Activated CD4-positive, CD25-positive, alpha-beta regulatory T cell (primary cell): ENCODE data around the gene CYP26C1.
A peak's percentile ranks its signal among the peaks of the same experiment; 100 is the strongest.
"Not testable (repeated sequence)": the region's sequence is repeated elsewhere in the genome, so short reads cannot be mapped to it uniquely, and the experiment has no call there.

Experiments used
- DNase-seq, 4 experiments: peaks; one replicate each; lab custom pipeline; 2025; lab: John Stamatoyannopoulos, UW

Gene CYP26C1

DNA sequence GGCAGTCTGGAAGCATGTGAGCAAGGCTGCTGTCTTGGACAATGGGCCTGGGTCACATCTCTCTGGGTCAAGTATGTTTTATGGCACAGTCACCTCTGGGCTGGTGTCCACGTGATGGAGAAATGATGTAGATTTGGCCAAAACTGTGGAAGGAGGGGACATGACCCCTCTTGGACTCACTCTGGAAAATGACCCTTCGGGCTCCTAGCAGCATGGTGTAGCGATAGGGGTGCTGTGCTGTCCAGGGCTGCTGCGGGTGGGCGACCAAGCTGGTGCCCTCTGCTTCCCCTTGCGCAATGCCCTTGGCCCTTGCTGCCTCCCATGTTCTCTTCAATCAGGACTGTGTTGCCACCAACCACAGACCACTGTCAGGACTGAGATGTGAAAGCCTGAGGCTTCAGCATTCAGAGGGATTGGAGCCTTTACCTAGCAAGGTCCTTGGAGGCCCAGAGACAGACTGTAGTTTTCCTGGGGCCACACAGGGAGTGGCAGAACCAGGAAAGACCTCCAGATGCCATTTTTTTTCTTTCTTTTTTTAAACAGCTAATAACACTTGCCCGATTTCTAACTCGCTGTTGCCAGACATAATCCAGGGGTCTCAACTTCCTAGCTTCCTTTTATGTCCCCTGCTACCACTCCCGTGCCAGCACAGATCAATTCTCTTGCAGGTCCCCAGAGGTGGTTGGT, 19.2 kb downstream of the CYP26C1 start:
- no peak for DNase-seq

DNA sequence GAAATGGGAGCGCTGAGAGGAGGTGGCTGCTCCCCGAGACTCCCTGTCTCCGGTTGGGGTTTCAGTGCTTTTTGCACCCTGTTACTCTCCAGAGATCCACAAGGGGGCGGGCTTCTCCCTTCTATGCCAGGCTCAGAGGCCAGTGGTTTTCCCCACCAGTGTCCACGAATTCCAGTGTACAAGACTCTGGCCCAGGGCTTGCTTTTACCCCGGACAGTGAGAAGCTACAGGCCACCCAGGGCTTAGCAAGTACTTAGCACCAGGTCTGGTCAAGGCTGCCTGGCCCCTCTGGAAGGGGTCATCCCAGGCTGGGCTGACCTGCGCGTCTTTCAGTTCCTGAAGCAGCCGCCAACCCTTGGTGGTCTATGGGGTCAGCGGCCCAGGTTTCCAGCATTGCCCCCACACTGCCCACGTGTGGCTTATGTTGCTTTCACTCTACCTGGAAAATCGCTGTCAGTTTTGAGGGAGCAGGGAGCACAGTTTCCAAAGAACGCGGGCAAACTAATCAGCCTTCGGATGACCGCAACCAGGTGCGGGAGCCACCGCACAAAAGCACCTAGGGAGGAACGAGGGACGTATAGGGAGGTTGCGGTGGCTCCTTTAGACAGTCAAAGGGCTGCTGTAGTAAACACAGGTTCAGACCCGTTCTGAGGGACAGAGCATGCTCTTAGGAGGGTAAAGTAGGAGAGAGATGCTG, 19.9 kb downstream of the CYP26C1 start:
- peak in 2 of 4 experiments; percentile 15 for DNase-seq

DNA sequence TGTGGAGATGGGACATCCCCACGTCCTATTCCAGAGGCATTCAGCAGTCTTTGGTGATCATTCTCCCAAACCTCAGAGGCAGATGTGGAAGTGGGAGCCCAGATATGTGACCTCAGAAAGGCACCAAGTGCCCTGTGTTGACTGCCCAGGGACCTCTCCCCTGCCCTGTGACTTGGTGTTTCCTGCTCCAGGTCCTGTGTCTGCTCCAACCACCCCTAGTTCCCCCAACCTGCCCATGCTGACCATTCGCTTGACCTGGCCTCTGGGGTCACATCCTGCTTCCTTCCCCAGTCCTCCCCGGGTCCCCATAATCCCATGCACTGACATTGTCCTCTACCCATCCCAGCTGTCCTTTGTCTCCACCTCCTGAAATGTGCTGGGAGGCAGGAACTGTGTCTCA, 20.7 kb downstream of the CYP26C1 start:
- DNase-seq: no peak

DNA sequence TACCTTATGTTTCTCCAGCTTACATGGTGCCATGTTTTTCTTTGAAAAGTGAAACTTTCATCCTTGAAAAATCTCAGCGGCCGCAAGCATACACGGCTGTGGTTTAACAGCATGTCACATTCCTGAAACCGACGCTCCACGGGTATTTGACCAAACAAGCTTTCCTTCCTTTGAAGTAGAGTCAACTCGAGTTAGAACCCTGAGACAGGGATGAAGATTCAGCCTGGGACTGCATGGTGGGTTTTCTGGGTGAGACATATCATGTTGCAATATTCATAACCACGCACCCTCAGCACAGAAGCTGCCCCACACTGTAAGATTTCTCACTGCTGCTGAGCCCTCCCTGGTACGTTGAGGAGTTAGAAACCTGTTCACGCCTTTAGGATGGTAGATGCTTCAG, 21.2 kb downstream of the CYP26C1 start:
- DNase-seq: no peak

DNA sequence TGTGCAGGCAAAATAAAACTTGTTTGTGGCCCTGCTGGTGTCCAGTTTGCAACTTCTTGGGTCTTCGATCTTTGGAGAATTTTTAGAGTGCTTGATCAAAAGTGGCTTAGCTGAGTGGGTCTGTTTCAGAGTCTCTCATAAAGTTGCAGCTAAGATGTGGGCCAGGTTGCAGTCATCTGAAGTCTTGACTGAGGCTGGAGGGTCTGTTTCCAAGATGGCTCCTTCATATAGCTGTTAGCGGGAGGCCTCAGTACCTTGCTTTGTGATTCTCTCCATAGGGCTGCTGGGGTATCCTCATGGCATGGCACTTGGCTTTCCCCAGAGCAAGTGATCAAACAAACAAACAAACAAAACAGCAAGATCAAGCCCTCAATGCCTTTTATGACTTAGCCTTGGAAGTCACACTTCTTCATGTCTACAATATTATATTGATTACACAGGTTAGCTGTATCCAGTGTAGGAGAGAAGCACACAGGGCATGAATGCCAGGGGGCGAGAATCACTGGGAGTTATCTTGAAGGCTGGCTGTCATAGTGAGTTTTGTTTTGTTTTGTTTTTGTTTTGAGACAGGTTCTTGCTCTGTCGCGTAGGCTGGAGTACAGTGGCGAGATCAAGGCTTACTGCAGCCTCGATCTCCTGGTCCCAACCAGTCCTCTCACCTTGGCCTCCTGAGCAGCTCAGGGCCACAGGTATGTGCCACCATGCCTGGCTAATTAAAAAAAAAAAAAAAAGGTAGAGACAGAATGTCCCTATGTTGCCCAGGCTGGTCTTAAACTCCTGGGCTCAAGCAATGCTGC, 23.3 kb downstream of the CYP26C1 start:
- DNase-seq: no peak

DNA sequence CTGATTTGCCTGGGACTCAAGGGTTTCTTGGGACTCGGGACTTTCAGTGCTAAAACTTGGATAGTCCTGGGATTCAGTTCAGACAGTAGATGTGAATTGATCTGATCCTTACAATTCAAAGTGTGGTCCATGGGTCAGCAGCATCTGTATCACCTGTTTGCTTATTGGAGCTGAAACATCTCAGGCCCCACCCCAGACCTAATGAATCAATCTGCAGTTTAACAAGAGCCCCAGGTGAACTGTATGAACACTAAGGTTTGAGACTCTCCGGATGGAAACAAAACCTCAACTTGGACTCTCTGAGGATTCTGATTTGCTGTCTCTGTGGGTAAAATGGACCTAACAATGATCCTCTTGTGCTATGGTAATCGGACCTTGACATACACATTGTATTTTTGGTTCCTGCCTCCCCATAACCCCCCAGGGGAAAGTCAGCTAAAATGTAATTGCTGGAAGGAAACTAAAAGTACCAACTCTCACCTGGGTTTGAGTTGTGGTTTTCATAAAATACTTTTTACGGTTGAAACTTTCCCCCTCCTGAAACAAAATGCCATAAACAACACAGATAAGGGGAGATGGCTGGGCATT, 24.8 kb downstream of the CYP26C1 start:
- DNase-seq: no peak

DNA sequence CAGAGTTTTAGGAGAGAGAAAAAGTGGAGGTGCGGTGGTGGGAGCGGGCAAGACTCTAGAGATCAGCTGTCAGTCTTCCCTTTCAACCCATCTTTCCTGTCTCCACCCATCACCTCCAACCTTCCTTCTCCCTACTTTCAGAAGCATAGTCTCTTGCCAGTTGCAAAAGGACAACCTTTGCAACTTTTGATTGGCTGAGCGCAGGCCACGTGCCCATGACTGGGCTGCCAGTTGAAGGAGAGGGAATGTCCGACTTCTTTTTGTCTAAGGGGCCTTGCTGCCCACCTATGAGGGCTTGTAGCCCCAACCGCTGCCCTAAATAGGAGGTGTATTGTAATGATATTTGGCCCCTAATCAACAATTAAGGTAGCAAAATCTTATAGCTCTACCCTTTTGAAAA, 25.7 kb downstream of the CYP26C1 start:
- DNase-seq: no peak

DNA sequence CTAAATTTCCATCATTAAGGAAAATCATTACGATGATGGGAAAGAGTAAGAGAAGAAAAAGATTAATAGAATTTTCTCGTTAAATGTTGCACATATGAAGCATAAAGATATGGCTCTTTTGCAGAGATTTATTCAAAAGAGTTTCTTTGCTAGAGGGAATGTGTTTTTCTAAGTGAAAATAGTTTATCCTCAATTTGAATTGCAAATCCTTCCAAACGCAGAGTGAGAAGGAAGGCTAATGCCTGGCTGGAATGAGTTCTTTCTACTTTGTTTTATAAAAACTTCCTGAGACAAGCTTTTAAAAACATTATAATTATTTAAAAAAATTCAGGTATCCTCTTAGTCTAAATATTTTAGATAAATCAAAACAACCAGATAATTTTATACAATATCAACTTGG, 27.2 kb downstream of the CYP26C1 start:
- no peak for DNase-seq

DNA sequence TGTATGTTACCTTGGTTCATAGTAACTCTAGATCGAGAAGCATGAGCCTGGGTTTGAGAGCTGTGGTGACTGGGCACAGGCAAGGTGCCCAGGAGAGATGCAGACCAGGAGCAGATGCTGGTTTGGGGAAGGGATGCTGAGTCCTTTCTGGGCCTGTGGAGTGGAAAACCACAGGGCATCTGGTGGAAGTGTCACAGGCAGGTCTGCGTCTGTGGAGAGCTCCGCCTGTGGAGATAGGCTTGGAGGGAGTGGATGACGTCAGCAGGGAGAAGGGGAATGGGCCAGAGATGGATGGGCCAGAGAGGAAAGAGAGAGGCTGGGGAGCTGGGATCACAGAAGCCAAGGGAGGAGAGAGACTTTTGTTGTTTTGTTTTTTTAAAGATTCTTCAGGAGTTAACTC, 27.9 kb downstream of the CYP26C1 start:
- DNase-seq: no peak

DNA sequence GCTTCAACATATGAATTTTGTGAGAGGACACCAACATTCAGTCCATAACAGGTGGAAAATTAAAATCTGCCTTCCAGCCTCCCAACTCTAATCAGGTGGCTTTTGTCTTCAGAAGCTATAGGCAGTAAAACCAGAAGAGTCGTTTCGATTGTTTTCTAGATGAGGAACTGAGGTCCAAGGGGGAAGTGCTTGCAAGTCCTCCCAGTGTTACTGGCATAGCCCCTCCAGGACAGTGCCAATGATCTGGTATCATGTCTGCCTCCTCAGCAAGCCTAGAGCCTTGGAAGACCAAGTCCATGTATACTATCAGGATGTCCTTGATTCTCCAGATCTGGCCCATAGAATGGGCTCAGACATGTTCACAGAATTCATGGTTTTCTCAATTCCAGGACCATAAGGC, 30.0 kb downstream of the CYP26C1 start:
- DNase-seq: no peak

DNA sequence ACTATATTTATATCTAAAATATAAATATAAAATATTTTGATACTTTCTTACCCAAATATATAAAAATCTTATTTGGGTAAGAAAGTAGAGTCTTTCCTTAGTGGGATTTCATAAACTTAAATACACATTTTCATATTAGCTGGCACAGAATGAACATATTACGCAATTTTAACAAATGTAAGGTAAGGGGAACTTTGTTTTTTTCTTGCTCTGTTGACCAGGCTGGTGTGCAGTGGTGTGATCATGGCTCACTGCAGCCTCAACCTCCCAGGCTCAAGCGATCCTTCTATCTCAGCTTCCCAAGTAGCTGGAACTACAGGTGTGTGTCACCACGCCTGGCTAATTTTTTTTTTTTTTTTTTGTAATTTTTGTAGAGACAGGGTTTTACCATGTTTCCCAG, 31.4 kb downstream of the CYP26C1 start:
- DNase-seq: no peak

DNA sequence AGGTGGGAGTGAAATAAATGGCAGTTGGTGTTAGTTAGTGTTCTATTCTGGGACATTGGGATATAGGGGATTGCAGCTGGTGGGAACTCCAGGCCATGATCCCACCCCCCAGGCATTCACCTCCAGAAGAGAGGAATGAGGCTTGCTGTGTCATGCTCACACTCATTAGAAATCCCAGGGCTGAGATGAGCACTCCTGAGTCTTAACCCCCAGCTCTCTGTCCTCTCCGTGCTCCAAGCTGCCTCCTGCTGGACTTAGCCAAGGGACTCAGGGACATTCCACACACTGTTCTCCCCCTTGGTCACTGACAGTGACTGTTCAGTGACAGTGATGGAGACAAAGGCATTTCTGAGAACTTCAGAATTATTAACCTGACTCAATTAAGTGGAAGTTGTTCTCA, 34.6 kb downstream of the CYP26C1 start:
- DNase-seq: no peak

DNA sequence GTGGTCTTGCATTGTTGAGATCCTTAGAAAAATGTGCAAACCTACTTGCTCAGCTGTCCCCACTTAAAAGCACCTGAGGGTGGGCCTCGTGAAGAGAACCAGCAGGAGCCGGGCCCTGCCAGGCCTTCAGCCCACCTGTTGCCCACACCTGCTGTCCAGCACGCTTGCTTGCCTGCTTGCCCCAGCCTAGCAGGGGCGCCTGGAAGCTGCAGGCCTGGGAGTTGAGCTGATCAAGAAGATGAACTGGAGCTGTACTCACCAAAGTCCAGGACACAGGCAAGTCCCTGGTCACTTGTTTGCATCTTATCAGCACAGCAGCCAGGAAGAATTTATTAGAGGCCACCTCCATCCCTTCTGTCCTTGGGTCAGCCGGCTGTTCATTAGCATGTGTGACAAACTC, 36.3 kb downstream of the CYP26C1 start:
- DNase-seq: no peak

DNA sequence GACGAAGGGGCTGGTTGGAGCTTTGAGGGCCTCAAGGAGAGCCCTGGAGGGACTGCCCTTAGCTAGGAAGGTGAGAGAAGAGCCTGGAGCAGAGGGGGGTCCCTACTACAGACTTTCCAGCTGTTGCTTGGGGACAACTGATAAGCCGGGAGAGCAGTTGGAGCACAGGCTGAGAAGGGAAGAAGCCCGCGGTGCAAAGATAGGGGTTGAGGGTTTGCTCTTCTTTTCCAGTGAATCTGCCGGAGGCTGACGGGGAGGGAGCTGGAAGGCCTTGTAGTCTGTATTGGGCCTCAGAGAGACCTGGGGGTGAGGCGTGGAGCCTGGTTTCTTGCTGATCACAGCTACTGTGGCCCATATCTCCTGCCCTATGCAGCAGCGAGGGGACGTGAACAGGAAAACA, 36.8 kb downstream of the CYP26C1 start:
- DNase-seq: no peak

DNA sequence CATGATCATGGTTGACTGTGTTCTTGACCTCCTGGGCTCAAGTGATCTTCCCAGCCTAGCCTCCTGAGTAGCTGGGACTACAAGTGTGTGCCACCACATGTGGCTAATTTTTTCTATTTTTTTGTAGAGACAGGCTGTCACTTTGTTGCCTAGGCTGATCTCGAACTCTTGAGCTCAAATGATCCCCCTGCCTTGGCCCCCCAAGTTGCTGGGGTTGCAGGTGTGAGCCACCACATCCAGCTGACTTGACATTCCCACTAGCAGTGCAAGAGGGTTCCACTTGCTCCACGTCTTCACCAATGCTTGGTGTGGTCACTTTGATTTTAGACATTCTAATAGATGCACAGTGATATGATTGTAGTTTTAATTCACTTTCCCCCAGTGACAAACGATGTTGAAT, 38.2 kb downstream of the CYP26C1 start:
- no peak for DNase-seq

DNA sequence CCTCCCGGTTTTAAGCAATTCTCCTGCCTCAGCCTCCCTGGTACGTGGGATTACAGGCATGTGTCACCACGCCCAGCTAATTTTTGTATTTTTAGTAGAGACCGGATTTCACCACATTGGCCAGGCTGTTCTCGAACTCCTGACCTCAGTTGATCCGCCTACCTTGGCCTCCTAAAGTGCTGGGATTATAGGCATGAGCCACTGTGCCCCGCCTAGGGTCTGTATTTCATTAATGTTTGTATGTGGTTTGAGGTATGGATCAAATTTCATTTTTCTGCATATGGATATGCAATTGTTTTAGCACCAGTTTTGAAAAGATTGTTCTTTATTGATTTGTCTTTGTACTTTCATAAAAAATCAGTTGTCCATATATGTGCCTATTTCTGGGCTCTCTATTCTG, 39.1 kb downstream of the CYP26C1 start:
- no peak for DNase-seq

DNA sequence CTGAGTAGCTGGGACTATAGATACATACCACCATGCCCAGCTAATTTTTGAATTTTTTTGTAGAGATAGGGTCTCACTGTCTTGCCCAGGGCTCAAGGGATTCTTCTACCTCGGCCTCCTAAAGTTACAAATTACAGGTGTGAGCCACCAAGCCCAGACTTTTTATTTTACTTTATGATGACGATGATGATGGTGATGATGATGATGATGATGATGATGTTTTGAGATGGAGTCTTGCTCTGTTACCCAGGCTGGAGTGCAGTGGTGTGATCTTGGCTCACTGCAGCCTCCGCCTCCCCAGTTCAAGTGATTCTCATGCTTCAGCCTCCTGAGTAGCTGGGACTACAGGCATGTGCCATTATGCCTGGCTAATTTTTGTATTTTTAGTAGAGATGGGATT, 40.5 kb downstream of the CYP26C1 start:
- DNase-seq: not testable (repeated sequence)

DNA sequence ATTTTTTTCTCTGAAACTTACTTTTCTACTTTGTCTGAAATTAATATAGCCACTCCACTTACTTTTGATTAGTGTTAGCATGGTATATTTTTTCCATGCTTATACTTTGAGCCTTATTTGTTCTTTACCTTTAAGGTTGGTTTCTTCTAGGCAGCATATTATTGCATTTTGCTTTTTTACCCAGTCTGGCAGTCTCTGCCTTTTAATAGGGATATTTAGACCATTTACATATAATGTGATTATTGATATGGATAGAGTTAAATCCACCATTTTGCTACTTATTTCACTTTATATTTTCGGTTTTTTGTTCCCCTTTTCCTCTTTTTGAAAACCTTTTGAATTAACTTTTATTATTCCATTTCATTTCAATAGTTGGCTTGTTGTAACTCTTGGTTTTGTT, 43.4 kb downstream of the CYP26C1 start:
- DNase-seq: no peak

DNA sequence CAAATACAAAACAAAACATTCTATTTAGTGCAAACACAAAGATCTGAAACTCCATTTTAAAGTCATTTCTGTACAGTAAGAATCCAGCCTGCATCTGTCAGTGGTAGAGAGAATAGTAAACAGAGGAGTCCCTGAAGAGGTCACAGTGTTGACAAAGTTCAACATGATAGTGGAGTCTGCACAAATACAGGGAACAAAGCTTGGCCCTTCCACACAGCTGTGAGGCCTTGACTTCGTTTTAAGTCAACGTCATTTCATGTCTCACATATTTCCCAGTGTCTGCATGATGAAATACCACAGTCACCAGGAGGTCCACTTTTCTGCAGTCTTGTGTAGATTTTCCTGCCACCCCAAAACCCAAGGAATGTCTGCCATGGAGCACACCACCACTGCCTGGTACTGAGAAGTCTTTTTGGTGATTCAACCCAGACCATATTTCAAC, 46.1 kb downstream of the CYP26C1 start:
- no peak for DNase-seq

DNA sequence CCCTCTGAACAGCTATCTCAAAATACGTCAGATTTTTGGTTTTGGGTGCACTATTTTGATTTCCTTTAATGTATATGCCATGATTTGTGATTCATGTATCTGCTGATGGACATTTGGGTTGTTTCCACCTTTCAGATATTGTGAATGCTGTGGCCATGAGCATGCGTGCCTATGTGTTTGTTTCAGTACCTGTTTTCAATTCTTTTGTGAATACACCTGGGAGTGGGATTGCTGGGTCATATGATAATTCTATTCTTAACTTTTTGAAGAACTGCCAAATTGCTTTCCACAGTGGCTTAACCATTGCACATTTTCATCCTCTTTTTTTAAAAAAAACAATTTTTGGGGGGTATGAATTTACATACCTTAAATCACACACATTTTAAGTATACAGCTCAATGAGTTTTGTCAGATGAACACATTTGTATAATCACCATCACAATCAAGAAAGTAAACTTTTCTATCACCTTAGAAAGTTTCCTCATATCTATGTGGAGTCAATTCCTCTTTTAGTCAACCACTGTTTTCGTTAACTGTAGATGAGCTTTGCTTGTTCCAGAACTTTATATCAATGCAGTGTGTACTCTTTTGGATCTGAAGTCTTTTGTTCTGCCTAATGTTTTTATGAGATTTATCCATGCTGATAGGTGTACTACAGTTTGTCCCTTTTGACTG, 50.0 kb downstream of the CYP26C1 start:
- no peak for DNase-seq

DNA sequence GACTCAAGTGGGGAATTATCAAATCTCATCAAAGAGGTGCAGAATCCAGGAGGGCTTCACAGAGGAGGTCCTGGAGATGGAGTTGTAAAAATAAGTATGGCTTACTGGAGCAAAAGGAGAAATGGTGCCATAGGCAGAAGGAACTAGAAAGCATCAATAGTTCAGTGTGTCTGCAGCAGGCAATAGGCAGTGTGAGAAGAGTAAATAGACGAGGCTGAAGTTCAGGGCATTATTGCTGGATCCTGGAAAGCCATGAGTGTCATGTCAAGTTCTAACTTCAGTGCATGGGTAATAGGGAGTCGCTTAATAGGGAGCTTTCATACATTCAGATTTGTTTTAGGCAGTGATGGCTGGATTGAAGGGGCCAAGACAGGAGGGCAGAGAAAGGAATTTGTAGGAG, 52.4 kb downstream of the CYP26C1 start:
- no peak for DNase-seq
